Measurements from ENCODE around the gene BTBD10. TPM values are rescaled to one million over a fixed set of nuclear protein-coding genes. Genes with fewer than 3 reads are reported as not detected.

The BTBD10 gene
- total RNA-seq, 1 donor from 2014 or later = 205 TPM

DNA sequence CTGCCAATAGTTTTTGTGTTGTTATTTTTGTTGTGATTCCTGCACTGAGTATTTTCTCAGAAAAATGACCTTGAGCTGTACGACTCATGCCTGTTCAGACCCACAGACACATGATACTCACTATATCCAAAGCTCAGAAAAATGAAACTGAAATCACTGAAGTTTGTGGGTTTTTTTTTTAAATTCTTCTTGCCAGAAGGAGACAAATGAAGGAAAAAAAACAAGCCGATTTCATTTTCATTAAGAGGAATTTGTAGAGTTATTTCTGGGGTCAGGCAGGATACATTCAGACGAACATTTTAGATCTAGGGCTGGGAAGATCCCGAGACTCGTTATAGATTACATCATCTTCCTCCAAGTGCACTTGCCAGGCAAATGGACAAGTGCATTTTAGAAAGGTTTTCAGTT lies 125.0 kb downstream of the BTBD10 start:
- DNase-seq = no peak

Other genes with a start within 250 kb of the BTBD10 start
- 35.9 TPM for gene BMAL1, start 185.4 kb downstream of the BTBD10 start, total RNA-seq
- not detected for gene PTH, start 32.8 kb upstream of the BTBD10 start, total RNA-seq
- 90.2 TPM for gene FAR1, start 205.4 kb upstream of the BTBD10 start, total RNA-seq

All from occipital lobe (tissue), 2 donors.